HepG2 (cell line): ENCODE data around the gene CPZ.

Experiments used
- FIP1L1 ChIP-seq: fragments of 200-400 bp; formaldehyde crosslinking; IDR thresholded peaks from 2 replicates; pipeline ENCODE4 v1.6.1; 2018; ENCODE audit warnings: low read depth, mild to moderate bottlenecking, low read length, moderate library complexity, borderline replicate concordance; ENCODE audit not compliant: insufficient read depth
- JUN ChIP-seq: sonication (generic); formaldehyde crosslinking; IDR thresholded peaks from 2 replicates; pipeline ENCODE4 v1.4.0; 2020; ENCODE audit warnings: mild to moderate bottlenecking, missing genetic modification reagents

DNA sequence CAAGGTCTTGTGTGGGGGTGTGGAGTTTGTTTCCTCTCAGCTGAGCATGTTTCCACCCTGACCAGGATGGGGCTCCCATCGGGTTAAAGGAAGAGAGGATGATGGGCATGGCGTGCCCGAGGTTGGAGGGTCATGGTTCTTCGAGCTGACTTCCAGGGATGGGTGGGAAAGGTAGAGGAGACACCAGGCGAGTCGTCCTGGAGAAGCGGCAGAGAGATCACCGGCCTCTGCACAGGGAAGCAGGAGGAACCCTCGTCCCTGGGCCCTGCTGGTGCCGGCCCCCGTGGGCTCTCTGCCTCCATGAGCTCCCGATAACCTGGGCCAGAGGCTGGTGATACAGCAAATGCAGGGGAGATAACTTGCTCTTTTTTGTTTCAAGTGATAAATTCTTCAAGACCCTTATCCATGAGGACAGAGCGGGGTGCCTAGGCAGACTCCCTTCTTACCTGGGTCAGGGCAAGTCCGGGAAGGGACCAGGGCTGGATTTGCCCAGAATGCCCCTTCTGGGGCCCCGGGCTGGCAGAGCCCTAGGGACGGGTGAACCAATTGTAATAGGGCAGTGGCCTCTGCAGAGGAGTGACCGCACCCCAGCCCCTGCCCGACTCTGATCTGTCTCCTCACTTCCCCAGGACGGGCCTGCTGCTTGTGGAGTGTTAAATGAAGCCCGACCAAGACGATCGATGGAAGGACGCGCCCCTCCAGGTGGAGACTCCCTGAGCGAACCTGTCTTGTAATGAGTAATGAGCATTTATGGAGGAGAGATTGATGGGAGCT is 63.0 kb downstream of the CPZ start:
- TF ChIP-seq FIP1L1 (no peak), JUN (no peak)
